SK-N-SH (cell line): ENCODE data around the gene ADORA3. TPM values are rescaled to one million over a fixed set of nuclear protein-coding genes. Genes with fewer than 3 reads are reported as not detected.

Source experiments
- CTCF ChIA-PET: fragments of 300-600, 350-600 bp; formaldehyde crosslinking; extraction: SDS; loops from one replicate; lab custom pipeline; 2021; lab: Yijun Ruan, JAX
- POLR2A ChIA-PET: fragments of 350-600 bp; sonication (Branson Sonifier 250); formaldehyde crosslinking; extraction: SDS; loops from one replicate; lab custom pipeline; 2020; ENCODE audit warnings: antibody characterized with exemption, inconsistent platforms; lab: Yijun Ruan, JAX
- DNase-seq: peaks from one replicate; pipeline ENCODE4 v3.0.0; 2012
- H2AFZ ChIP-seq: fragments of 200-600 bp; sonication (generic); 2 replicates; pipeline ENCODE4 v1.8.1; 2016; ENCODE audit warnings: antibody characterized with exemption, mild to moderate bottlenecking, low read depth
- H3F3A ChIP-seq: fragments of 200-600 bp; sonication (generic); replicated peaks from 2 replicates; pipeline ENCODE3; 2016; ENCODE audit warnings: antibody characterized with exemption, mild to moderate bottlenecking; ENCODE audit not compliant: insufficient read depth
- H3K27ac ChIP-seq, 2 experiments: fragments of 200-500 bp in 1 of 2; fragments of 200-600 bp in 1 of 2; sonication (Bioruptor generic) in 1 of 2; sonication (generic), shearing (Covaris generic) in 1 of 2; 2 replicates each; pipeline versions ENCODE4 v1.5.1 to v1.6.1; 2014 to 2016; ENCODE audit warnings: low read depth in 2 of 2, inconsistent platforms in 1 of 2, low read length in 1 of 2, mild to moderate bottlenecking in 1 of 2, mixed read lengths in 1 of 2
- H3K27me3 ChIP-seq: fragments of 200-600 bp; sonication (generic), shearing (Covaris generic); 2 replicates; pipeline ENCODE4 v1.6.1; 2016; ENCODE audit warnings: mixed run types; ENCODE audit not compliant: insufficient read depth
- H3K36me3 ChIP-seq, 2 experiments: fragments of 200-500 bp in 1 of 2; fragments of 200-600 bp in 1 of 2; sonication (Bioruptor generic) in 1 of 2; sonication (generic) in 1 of 2; replicated peaks in 1 of 2; 2 replicates each; pipeline versions ENCODE3 to v1.5.1; 2014 to 2016; ENCODE audit warnings: low read length in 1 of 2, mild to moderate bottlenecking in 1 of 2; ENCODE audit not compliant: insufficient read depth in 2 of 2, control insufficient read depth in 1 of 2
- H3K4me1 ChIP-seq, 2 experiments: fragments of 200-500 bp in 1 of 2; fragments of 200-600 bp in 1 of 2; sonication (Bioruptor generic) in 1 of 2; sonication (generic), shearing (Covaris generic) in 1 of 2; 2 replicates each; pipeline versions ENCODE4 v1.5.1 to v1.6.1; 2014 to 2016; ENCODE audit warnings: low read depth in 1 of 2, low read length in 1 of 2, mixed run types in 1 of 2; ENCODE audit not compliant: insufficient read depth in 2 of 2, control insufficient read depth in 1 of 2
- H3K4me2 ChIP-seq: fragments of 200-600 bp; sonication (generic), shearing (Covaris generic); 2 replicates; pipeline ENCODE4 v1.6.1; 2017; ENCODE audit warnings: mixed run types
- H3K4me3 ChIP-seq, 2 experiments: fragments of 200-500 bp in 1 of 2; fragments of 200-600 bp in 1 of 2; sonication (Bioruptor generic) in 1 of 2; sonication (generic), shearing (Covaris generic) in 1 of 2; 2 replicates each; pipeline versions ENCODE4 v1.5.1 to v1.8.1; 2014 to 2016; ENCODE audit warnings: low read depth in 2 of 2, inconsistent platforms in 1 of 2, low read length in 1 of 2, mild to moderate bottlenecking in 1 of 2, mixed read lengths in 1 of 2, moderate library complexity in 1 of 2
- H3K79me2 ChIP-seq: fragments of 200-600 bp; sonication (generic); 2 replicates; pipeline ENCODE4 v1.8.1; 2017; ENCODE audit warnings: mild to moderate bottlenecking; ENCODE audit not compliant: insufficient read depth
- H3K9ac ChIP-seq: fragments of 200-600 bp; sonication (generic); 2 replicates; pipeline ENCODE4 v1.6.1; 2017; ENCODE audit warnings: mixed run types
- H3K9me2 ChIP-seq: fragments of 200-600 bp; sonication (generic); 2 replicates; pipeline ENCODE4 v1.6.1; 2017; ENCODE audit warnings: mixed run types
- H3K9me3 ChIP-seq: fragments of 200-600 bp; sonication (generic); 2 replicates; pipeline ENCODE4 v1.6.1; 2017; ENCODE audit warnings: mixed run types, mild to moderate bottlenecking, moderate library complexity
- H4K20me1 ChIP-seq: fragments of 200-600 bp; sonication (generic); 2 replicates; pipeline ENCODE4 v1.6.1; 2017; ENCODE audit warnings: mild to moderate bottlenecking, mixed run types; ENCODE audit not compliant: insufficient read depth
- CHD2 ChIP-seq: fragments of 150-350 bp; IDR thresholded peaks from 2 replicates; pipeline ENCODE4 v1.6.1; 2018; ENCODE audit warnings: low read length; ENCODE audit not compliant: partially characterized antibody
- EZH2phosphoT487 ChIP-seq: fragments of 200-600 bp; sonication (generic); IDR thresholded peaks from 2 replicates; pipeline ENCODE4 v1.6.1; 2017; ENCODE audit warnings: low read depth, mixed run types, mild to moderate bottlenecking, antibody characterized with exemption, moderate library complexity, borderline replicate concordance
- FOSL2 ChIP-seq: IDR thresholded peaks from 2 replicates; pipeline ENCODE4 v1.4.0; 2012; ENCODE audit warnings: low read depth, mild to moderate bottlenecking, moderate library complexity, borderline replicate concordance
- FOXJ3 ChIP-seq: sonication (generic); formaldehyde crosslinking; IDR thresholded peaks from 2 replicates; pipeline ENCODE4 v1.5.1; 2020; ENCODE audit warnings: mild to moderate bottlenecking, missing genetic modification reagents
- FOXM1 ChIP-seq: IDR thresholded peaks from 2 replicates; pipeline ENCODE4 v1.4.0; 2012; ENCODE audit warnings: low read depth, mild to moderate bottlenecking
- GATA2 ChIP-seq: sonication (generic); formaldehyde crosslinking; IDR thresholded peaks from 2 replicates; pipeline ENCODE4 v1.5.0; 2020; ENCODE audit warnings: mild to moderate bottlenecking, missing genetic modification reagents
- JUND ChIP-seq: IDR thresholded peaks from 2 replicates; pipeline ENCODE4 v1.4.0; 2012
- MAX ChIP-seq: IDR thresholded peaks from 2 replicates; pipeline ENCODE4 v1.4.0; 2012; ENCODE audit warnings: low read depth
- MEF2A ChIP-seq: IDR thresholded peaks from 2 replicates; pipeline ENCODE4 v1.4.0; 2012; ENCODE audit warnings: low read depth, borderline replicate concordance
- MXI1 ChIP-seq: IDR thresholded peaks from 2 replicates; pipeline ENCODE4 v1.6.1; 2012; ENCODE audit warnings: mild to moderate bottlenecking, low read depth, low read length, improper control_type of control experiment
- NRF1 ChIP-seq: IDR thresholded peaks from 2 replicates; pipeline ENCODE4 v1.6.1; 2012; ENCODE audit warnings: low read depth, mild to moderate bottlenecking, low read length
- POLR2AphosphoS5 ChIP-seq: IDR thresholded peaks from 2 replicates; pipeline ENCODE4 v1.6.1; 2012; ENCODE audit warnings: low read depth, low read length
- RAD21 ChIP-seq: IDR thresholded peaks from 2 replicates; pipeline ENCODE4 v1.6.1; 2012; ENCODE audit warnings: mild to moderate bottlenecking, low read length
- REST ChIP-seq: IDR thresholded peaks from 2 replicates; pipeline ENCODE4 v1.6.1; 2012; ENCODE audit warnings: mild to moderate bottlenecking, low read depth, low read length, moderate library complexity
- RFX5 ChIP-seq: IDR thresholded peaks from 2 replicates; pipeline ENCODE4 v1.6.1; 2012; ENCODE audit warnings: mild to moderate bottlenecking, improper control_type of control experiment, low read length
- SIN3A ChIP-seq: IDR thresholded peaks from 2 replicates; pipeline ENCODE4 v1.6.1; 2012; ENCODE audit warnings: low read depth, mild to moderate bottlenecking, low read length, moderate library complexity, borderline replicate concordance
- TAF1 ChIP-seq: IDR thresholded peaks from 2 replicates; pipeline ENCODE4 v1.6.1; 2012; ENCODE audit warnings: low read depth, mild to moderate bottlenecking, low read length, moderate library complexity, borderline replicate concordance
- TCF12 ChIP-seq: IDR thresholded peaks from 2 replicates; pipeline ENCODE4 v1.4.0; 2012
- WGBS: methylation state at CpG from one replicate; pipeline ENCODE4 v1.1.6; 2017; ENCODE audit warnings: low lambda C conversion rate; 5-methylcytosine and 5-hydroxymethylcytosine counted together
- polyA plus RNA-seq, 3 experiments: library from polyadenylated mRNA; depleted of rRNA; stranded (reverse); fragments of >200 nt; gene quantifications; 2 replicates each; pipeline ENCODE4 v1.2.3, GENCODE V29; 2012
- TF ChIP-seq, protein P1 (sequence below): IDR thresholded peaks from 2 replicates; pipeline ENCODE4; 2012

The ADORA3 gene
- polyA plus RNA-seq, 1 of the 3 experiments (the other 2 are of a cell fraction) = not detected

GRCh38 chr1:111520053-111520452, 16.6 kb upstream of the ADORA3 start:
- H3K4me2 ChIP-seq = no peak overlapping the region
- H3K9me2 ChIP-seq = 0 out of 2 replicates have a peak, but pooled peaks cover 3% of the 10 kb centered on the region
- ChIA-PET CTCF (interaction anchor here (4.2 kb wide), 1 partner anchor 13 kb away, joined by 44 read pairs; no protein-coding TSS in a partner anchor), POLR2A (interaction anchor here (0.7 kb wide), 1 partner anchor 131 kb away, joined by 3 read pairs; no protein-coding TSS in a partner anchor)
- no peak overlapping the region for H3K4me3 ChIP-seq
- H3K36me3 ChIP-seq = no peaks in the 10 kb centered on the region
- DNase-seq = no peak
- no peaks in the 10 kb centered on the region for H3K27me3 ChIP-seq
- H3F3A ChIP-seq = no peaks in the 10 kb centered on the region
- no peak overlapping the region for H2AFZ ChIP-seq
- WGBS = 87% methylated on average over 3 of the region's 3 CpGs
- H3K79me2 ChIP-seq = no peaks in the 10 kb centered on the region
- H3K9ac ChIP-seq = no peak overlapping the region
- H3K27ac ChIP-seq = no peak overlapping the region
- H4K20me1 ChIP-seq = no peaks in the 10 kb centered on the region
- H3K4me1 ChIP-seq = no peaks in the 10 kb centered on the region; a peak in 1 of 4 replicates
- no peak for TF ChIP-seq EZH2phosphoT487
- no peak for TF ChIP-seq TCF12
- TF ChIP-seq MAX = no peak
- no peak for TF ChIP-seq REST
- no peak for TF ChIP-seq JUND
- TF ChIP-seq SIN3A = no peak
- TF ChIP-seq NRF1 = no peak
- TF ChIP-seq MEF2A = no peak
- TF ChIP-seq, protein P1, sequence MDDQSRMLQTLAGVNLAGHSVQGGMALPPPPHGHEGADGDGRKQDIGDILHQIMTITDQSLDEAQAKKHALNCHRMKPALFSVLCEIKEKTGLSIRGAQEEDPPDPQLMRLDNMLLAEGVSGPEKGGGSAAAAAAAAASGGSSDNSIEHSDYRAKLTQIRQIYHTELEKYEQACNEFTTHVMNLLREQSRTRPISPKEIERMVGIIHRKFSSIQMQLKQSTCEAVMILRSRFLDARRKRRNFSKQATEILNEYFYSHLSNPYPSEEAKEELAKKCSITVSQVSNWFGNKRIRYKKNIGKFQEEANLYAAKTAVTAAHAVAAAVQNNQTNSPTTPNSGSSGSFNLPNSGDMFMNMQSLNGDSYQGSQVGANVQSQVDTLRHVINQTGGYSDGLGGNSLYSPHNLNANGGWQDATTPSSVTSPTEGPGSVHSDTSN = no peak
- TF ChIP-seq POLR2AphosphoS5 = no peak
- no peaks in the 10 kb centered on the region for H3K9me3 ChIP-seq

DNA sequence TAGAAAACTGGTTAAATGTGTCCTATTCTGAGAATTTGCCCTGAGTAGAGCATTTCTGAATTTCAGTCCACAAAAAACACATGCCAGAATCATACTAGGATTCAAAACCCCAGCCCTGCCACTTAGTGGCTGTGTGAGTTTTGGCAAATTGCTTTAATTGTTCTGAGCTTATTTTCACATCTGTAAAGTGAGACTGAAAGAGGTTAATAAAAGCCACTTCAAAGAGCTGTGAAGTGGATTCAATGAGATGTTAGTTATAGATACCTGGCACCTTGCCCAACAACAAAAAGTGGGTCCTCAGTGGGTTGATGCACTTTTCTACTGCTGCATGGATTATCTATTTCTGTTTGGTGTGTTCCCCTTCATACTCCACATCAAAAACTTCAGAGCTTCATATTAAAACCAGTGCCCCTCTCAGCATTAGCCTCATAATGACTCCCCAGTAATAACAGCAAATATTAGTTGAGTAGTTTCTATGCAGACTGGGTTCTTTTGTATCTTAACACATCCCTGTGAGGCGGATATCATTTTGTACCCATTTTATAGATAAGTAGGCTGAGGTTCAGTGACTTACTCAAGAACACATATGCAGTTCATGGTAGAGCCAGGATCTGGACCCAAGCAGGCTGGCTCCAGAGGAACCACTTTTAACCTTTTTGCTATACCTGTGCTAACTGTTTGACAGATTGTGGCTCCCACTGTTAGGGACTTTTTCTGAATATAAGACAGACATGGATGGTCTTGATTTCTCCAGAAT, 14.2 kb upstream of the ADORA3 start:
- Histone ChIP-seq H3K27me3 (no peaks in the 10 kb centered on the region), H3K36me3 (no peaks in the 10 kb centered on the region), H3K4me3 (no peak overlapping the region), H3K4me2 (no peak overlapping the region), H4K20me1 (no peaks in the 10 kb centered on the region), H3K9me2 (no peaks in the 10 kb centered on the region), H3K9me3 (no peaks in the 10 kb centered on the region), H3K79me2 (no peaks in the 10 kb centered on the region), H3K4me1 (peaks cover 0 to 8% of the 10 kb centered on the region in 2 experiments; a peak in 1 of 4 replicates), H3K27ac (no peak overlapping the region), H2AFZ (no peak overlapping the region), H3F3A (no peaks in the 10 kb centered on the region), H3K9ac (no peak overlapping the region)
- ChIA-PET POLR2A (no interaction called here), CTCF (interaction anchor here (1.2 to 4.2 kb wide), 3 partner anchors 10 to 252 kb away, joined by 4 to 44 read pairs (median 7); no protein-coding TSS in a partner anchor)
- no peak for TF ChIP-seq MEF2A
- TF ChIP-seq TCF12 = no peak
- no peak for TF ChIP-seq RFX5
- TF ChIP-seq MXI1 = no peak
- TF ChIP-seq TAF1 = no peak
- TF ChIP-seq EZH2phosphoT487 = no peak
- no peak for TF ChIP-seq FOSL2
- TF ChIP-seq SIN3A = no peak
- no peak for TF ChIP-seq NRF1
- TF ChIP-seq JUND = no peak
- TF ChIP-seq CHD2 = no peak
- no peak for TF ChIP-seq RAD21
- TF ChIP-seq GATA2 = no peak
- TF ChIP-seq, protein P1 = no peak
- no peak for TF ChIP-seq FOXJ3 (CRISPR knock-in tag)
- no peak for TF ChIP-seq FOXM1
- no peak for DNase-seq
- WGBS = 73% methylated on average over 1 of the region's 1 CpG
